OCI-LY7 (cell line): ENCODE measurements around the gene TTLL10. TPM values are rescaled to one million over a fixed set of nuclear protein-coding genes. Genes with fewer than 3 reads are reported as not detected.

Experiments used
- BruUV-seq: library from RNA; stranded (reverse); fragments of 400-500 nt; replicated peaks from 2 replicates; lab custom pipeline; 2021; lab: Mats Ljungman, UMichigan
- CTCF ChIA-PET: fragments of 300-600 bp; sonication (Branson Sonifier 250); formaldehyde crosslinking; loops from one replicate; lab custom pipeline; 2022; ENCODE audit warnings: antibody characterized with exemption; ENCODE audit not compliant: unreplicated experiment; lab: Charles Lee
- POLR2A ChIA-PET: fragments of 300-600 bp; sonication (Branson Sonifier 250); formaldehyde crosslinking; loops from one replicate; lab custom pipeline; 2022; ENCODE audit warnings: antibody characterized with exemption; lab: Charles Lee
- DNase-seq: peaks from one replicate; pipeline ENCODE4 v3.0.0-alpha.2; 2015; ENCODE audit warnings: low spot score
- H2AFZ ChIP-seq: fragments of 200-600 bp; sonication (generic), shearing (Covaris generic); 2 replicates; pipeline ENCODE4 v1.6.1; 2014; ENCODE audit warnings: mild to moderate bottlenecking, antibody characterized with exemption, low read length, moderate library complexity
- H3K27ac ChIP-seq: fragments of 200-600 bp; sonication (generic); 2 replicates; pipeline ENCODE4 v1.5.1; 2014; ENCODE audit warnings: mixed run types, low read depth, mild to moderate bottlenecking, moderate library complexity, low read length, inconsistent platforms; ENCODE audit not compliant: poor library complexity, severe bottlenecking
- H3K36me3 ChIP-seq: fragments of 200-600 bp; sonication (generic); 2 replicates; pipeline ENCODE4 v1.6.1; 2014; ENCODE audit warnings: mild to moderate bottlenecking, antibody characterized with exemption, low read length, moderate library complexity, mixed read lengths; ENCODE audit not compliant: insufficient read depth
- H3K4me1 ChIP-seq: fragments of 200-600 bp; sonication (generic); 2 replicates; pipeline ENCODE4 v1.5.1; 2014; ENCODE audit warnings: mild to moderate bottlenecking, low read length; ENCODE audit not compliant: insufficient read depth, poor library complexity, severe bottlenecking
- H3K4me2 ChIP-seq: fragments of 200-600 bp; sonication (generic); 2 replicates; pipeline ENCODE4 v1.6.1; 2014; ENCODE audit warnings: mild to moderate bottlenecking, low read length
- H3K4me3 ChIP-seq: fragments of 200-600 bp; sonication (generic); 2 replicates; pipeline ENCODE4 v1.5.1; 2014; ENCODE audit warnings: mild to moderate bottlenecking, low read depth, low read length; ENCODE audit not compliant: poor library complexity, severe bottlenecking
- H3K79me2 ChIP-seq: fragments of 200-600 bp; sonication (generic); 2 replicates; pipeline ENCODE4 v1.6.1; 2016; ENCODE audit warnings: low read depth, mild to moderate bottlenecking, low read length, moderate library complexity, mixed read lengths; ENCODE audit not compliant: insufficient read depth
- H3K9me2 ChIP-seq: fragments of 200-600 bp; sonication (generic); 2 replicates; pipeline ENCODE4 v1.6.1; 2016; ENCODE audit warnings: mild to moderate bottlenecking, low read length, mixed read lengths; ENCODE audit not compliant: insufficient read depth
- H3K9me3 ChIP-seq: fragments of 200-600 bp; sonication (generic); 2 replicates; pipeline ENCODE4 v1.6.1; 2014; ENCODE audit warnings: mild to moderate bottlenecking, mixed run types, low read length, mixed read lengths
- H4K20me1 ChIP-seq: fragments of 200-600 bp; sonication (generic); 2 replicates; pipeline ENCODE4 v1.6.1; 2014; ENCODE audit warnings: mild to moderate bottlenecking, antibody characterized with exemption, low read length, moderate library complexity, mixed read lengths; ENCODE audit not compliant: insufficient read depth
- CTCF ChIP-seq: fragments of 200-600 bp; sonication (generic); conservative IDR thresholded peaks from 2 replicates; pipeline ENCODE4 v1.5.1; 2014; ENCODE audit warnings: mild to moderate bottlenecking, antibody characterized with exemption, low read length, moderate library complexity, mixed read lengths
- EZH2phosphoT487 ChIP-seq: fragments of 200-600 bp; sonication (generic); IDR thresholded peaks from 2 replicates; pipeline ENCODE4 v1.6.1; 2018; ENCODE audit warnings: low read depth, borderline replicate concordance, mild to moderate bottlenecking, mixed run types, antibody characterized with exemption, low read length, moderate library complexity, mixed read lengths
- intact Hi-C: fragments of 100-400 bp; cut with micrococcal nuclease; formaldehyde crosslinking; loops from one replicate; pipeline ENCODE4 v1.10.0; 2022; ENCODE audit not compliant: unreplicated experiment
- total RNA-seq, 2 experiments: library from RNA; depleted of rRNA in 1 of 2; stranded (reverse); fragments of >200 nt in 1 of 2; shearing (Covaris generic) in 1 of 2; gene quantifications; 2 replicates each; pipeline ENCODE4 v1.2.3, GENCODE V29; 2014 to 2022

The TTLL10 gene
- total RNA-seq, 2 experiments from 2014 or later: not detected

- POLR2A ChIA-PET: no interaction called here
- Histone ChIP-seq H3K27ac (no peak overlapping the region), H3K79me2 (no peaks in the 10 kb centered on the region)
These were observed 25.7 kb downstream of the TTLL10 start for GRCh38 chr1:1199141-1199960.

GRCh38 chr1:1199961-1200875 lies 26.5 kb downstream of the TTLL10 start:
- no peak for DNase-seq
- intact Hi-C loops: no loop called here
- Histone ChIP-seq H3K9me3 (no peaks in the 10 kb centered on the region), H3K9me2 (no peaks in the 10 kb centered on the region), H3K36me3 (no peaks in the 10 kb centered on the region), H3K4me1 (no peaks in the 10 kb centered on the region), H3K4me3 (no peak overlapping the region), H3K79me2 (no peaks in the 10 kb centered on the region), H4K20me1 (no peaks in the 10 kb centered on the region), H3K27ac (no peak overlapping the region), H3K4me2 (no peak overlapping the region), H2AFZ (no peak overlapping the region)
- ChIA-PET POLR2A (no interaction called here), CTCF (no interaction called here)
- TF ChIP-seq EZH2phosphoT487 (no peak), CTCF (no peak)
- no TSS peak for BruUV-seq

More at GRCh38 chr1:1199141-1199960, 25.7 kb downstream of the TTLL10 start:
- Histone ChIP-seq H3K9me3 (no peaks in the 10 kb centered on the region), H3K9me2 (no peaks in the 10 kb centered on the region), H2AFZ (no peak overlapping the region), H4K20me1 (no peaks in the 10 kb centered on the region), H3K36me3 (no peaks in the 10 kb centered on the region), H3K4me1 (no peaks in the 10 kb centered on the region), H3K4me2 (no peak overlapping the region), H3K4me3 (no peak overlapping the region)
- intact Hi-C loops: no loop called here
- BruUV-seq: no TSS peak
- no peak for DNase-seq
- CTCF ChIA-PET: no interaction called here
- no peak for TF ChIP-seq EZH2phosphoT487
- no peak for TF ChIP-seq CTCF
